IMR-90 (cell line): ENCODE measurements around the gene DIAPH1.
"Not testable (repeated sequence)": the region's sequence is repeated elsewhere in the genome, so short reads cannot be mapped to it uniquely, and the experiment has no call there.

ENCODE experiments used
- CEBPB ChIP-seq: IDR thresholded peaks from 2 replicates; pipeline ENCODE4 v1.6.1; 2012; ENCODE audit warnings: low read depth, low read length, improper control_type of control experiment
- CHD1 ChIP-seq: IDR thresholded peaks from 2 replicates; pipeline ENCODE4 v1.6.1; 2012; ENCODE audit warnings: low read depth, low read length, improper control_type of control experiment
- ELK1 ChIP-seq: fragments of 150-350 bp; IDR thresholded peaks from 2 replicates; pipeline ENCODE4 v1.6.1; 2016; ENCODE audit warnings: low read depth, mild to moderate bottlenecking, low read length, moderate library complexity, borderline replicate concordance
- FOS ChIP-seq: fragments of 150-350 bp; IDR thresholded peaks from 2 replicates; pipeline ENCODE4 v1.6.1; 2016; ENCODE audit warnings: low read depth, low read length
- MAFK ChIP-seq: IDR thresholded peaks from 2 replicates; pipeline ENCODE4 v1.6.1; 2012; ENCODE audit warnings: low read depth, low read length, improper control_type of control experiment
- MAZ ChIP-seq: IDR thresholded peaks from 2 replicates; pipeline ENCODE4 v1.6.1; 2012; ENCODE audit warnings: low read depth, mild to moderate bottlenecking, low read length, improper control_type of control experiment, moderate library complexity, borderline replicate concordance
- MXI1 ChIP-seq: IDR thresholded peaks from 2 replicates; pipeline ENCODE4 v1.6.1; 2012; ENCODE audit warnings: low read depth, mild to moderate bottlenecking, low read length, moderate library complexity, borderline replicate concordance
- POLR2A ChIP-seq: IDR thresholded peaks from 2 replicates; pipeline ENCODE4 v1.6.1; 2012; ENCODE audit warnings: mild to moderate bottlenecking, low read depth, low read length
- RAD21 ChIP-seq: IDR thresholded peaks from 2 replicates; pipeline ENCODE4 v1.6.1; 2012; ENCODE audit warnings: low read length, improper control_type of control experiment
- RCOR1 ChIP-seq: IDR thresholded peaks from 2 replicates; pipeline ENCODE4 v1.6.1; 2012; ENCODE audit warnings: mild to moderate bottlenecking, low read length, improper control_type of control experiment; ENCODE audit not compliant: insufficient replicate concordance
- RFX5 ChIP-seq: IDR thresholded peaks from 2 replicates; pipeline ENCODE4 v1.8.0; 2012; ENCODE audit warnings: low read depth, mild to moderate bottlenecking, low read length, moderate library complexity
- SMC3 ChIP-seq: fragments of 150-350 bp; IDR thresholded peaks from 2 replicates; pipeline ENCODE4 v1.6.1; 2016; ENCODE audit warnings: low read depth, mild to moderate bottlenecking, antibody characterized with exemption, low read length, moderate library complexity
- TF ChIP-seq, protein P1 (sequence below): conservative IDR thresholded peaks from 2 replicates; pipeline ENCODE4 v1.5.1; 2012; ENCODE audit warnings: mild to moderate bottlenecking, low read depth, low read length, improper control_type of control experiment
- TF ChIP-seq, protein P2 (sequence below): fragments of 150-350 bp; IDR thresholded peaks from 2 replicates; pipeline ENCODE4 v1.6.1; 2017; ENCODE audit warnings: mild to moderate bottlenecking, antibody characterized with exemption, low read length, low read depth

DNA sequence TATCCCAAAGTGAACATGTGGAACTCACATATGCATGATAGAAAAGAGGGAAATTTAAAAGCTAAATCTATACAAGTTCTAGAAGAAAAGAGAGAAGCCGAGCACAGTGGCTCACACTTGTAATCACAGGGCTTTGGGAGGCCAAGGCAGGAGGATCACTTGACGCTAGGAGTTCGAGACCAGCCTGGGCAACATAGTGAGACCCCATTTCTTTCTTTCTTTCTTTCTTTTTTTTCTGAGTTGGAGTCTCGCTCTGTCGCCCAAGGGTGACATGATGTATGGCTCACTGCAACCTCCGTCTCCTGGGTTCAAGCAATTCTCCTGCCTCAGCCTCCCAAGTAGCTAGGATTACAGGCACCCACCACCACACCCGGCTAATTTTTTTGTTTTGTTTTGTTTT, 8.9 kb downstream of the DIAPH1 start:
- TF ChIP-seq MAZ, ELK1, POLR2A, FOS, MAFK, MXI1, RFX5, CHD1, SMC3, RAD21, CEBPB, RCOR1: not testable (repeated sequence)
- TF ChIP-seq, protein P1, sequence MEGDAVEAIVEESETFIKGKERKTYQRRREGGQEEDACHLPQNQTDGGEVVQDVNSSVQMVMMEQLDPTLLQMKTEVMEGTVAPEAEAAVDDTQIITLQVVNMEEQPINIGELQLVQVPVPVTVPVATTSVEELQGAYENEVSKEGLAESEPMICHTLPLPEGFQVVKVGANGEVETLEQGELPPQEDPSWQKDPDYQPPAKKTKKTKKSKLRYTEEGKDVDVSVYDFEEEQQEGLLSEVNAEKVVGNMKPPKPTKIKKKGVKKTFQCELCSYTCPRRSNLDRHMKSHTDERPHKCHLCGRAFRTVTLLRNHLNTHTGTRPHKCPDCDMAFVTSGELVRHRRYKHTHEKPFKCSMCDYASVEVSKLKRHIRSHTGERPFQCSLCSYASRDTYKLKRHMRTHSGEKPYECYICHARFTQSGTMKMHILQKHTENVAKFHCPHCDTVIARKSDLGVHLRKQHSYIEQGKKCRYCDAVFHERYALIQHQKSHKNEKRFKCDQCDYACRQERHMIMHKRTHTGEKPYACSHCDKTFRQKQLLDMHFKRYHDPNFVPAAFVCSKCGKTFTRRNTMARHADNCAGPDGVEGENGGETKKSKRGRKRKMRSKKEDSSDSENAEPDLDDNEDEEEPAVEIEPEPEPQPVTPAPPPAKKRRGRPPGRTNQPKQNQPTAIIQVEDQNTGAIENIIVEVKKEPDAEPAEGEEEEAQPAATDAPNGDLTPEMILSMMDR, result not testable (repeated sequence)
- TF ChIP-seq, protein P2, sequence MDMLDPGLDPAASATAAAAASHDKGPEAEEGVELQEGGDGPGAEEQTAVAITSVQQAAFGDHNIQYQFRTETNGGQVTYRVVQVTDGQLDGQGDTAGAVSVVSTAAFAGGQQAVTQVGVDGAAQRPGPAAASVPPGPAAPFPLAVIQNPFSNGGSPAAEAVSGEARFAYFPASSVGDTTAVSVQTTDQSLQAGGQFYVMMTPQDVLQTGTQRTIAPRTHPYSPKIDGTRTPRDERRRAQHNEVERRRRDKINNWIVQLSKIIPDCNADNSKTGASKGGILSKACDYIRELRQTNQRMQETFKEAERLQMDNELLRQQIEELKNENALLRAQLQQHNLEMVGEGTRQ, result not testable (repeated sequence)
